ENCODE data around the gene ANKRD65. TPM values are rescaled to one million over a fixed set of nuclear protein-coding genes. Genes with fewer than 3 reads are reported as not detected.
A peak's percentile ranks its signal among the peaks of the same experiment; 100 is the strongest.
"Not testable (repeated sequence)": the region's sequence is repeated elsewhere in the genome, so short reads cannot be mapped to it uniquely, and the experiment has no call there.

ANKRD65 gene
- total RNA-seq, 1 donor from 2014 or later, result 0.26 TPM

GRCh38 chr1:1397839-1398523, 23.1 kb downstream of the ANKRD65 start:
- DNase-seq (ENCODE audit: low read depth in 2 of 2), result peak in 1 of 2 donors; percentile 47

DNA sequence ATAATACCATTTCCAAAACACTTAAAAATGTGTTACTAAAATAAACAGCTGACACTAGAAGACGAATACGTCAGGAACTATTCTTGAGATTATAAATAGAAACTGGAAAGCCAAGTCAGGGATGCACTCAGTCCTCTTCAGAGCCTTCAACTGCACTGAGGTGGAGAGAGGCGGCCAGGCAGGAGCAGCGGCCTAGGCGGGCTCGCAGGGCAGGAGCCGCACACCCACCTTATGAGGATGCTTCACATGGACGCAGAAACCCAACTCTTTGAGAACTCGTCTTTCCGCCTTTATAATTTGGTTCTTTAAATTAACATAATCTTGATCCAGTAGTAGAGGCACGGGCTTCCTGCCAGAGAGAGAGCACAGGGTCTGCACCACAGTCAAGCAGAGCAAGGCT, 25.9 kb downstream of the ANKRD65 start:
- DNase-seq (ENCODE audit: low read depth in 2 of 2), result no peak

DNA sequence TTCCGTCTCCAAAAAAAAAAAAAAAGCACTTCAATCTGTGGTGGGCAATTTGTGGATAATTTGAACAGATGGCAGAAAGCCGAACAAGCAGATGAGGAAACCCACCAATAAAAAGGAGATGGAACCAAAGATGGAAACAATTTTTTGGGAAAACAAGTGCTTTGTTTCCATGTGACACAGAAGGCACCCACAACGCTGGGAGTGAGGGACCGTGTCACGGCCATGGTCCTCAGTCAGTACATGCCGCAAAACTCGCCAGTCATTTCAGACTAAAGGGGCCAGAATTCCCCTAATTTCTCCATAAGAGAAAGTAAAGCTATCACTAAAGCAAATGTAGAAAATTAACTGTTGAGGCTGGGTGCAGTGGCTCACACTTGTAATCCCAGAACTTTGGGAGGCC, 27.0 kb downstream of the ANKRD65 start:
- DNase-seq (ENCODE audit: low read depth in 2 of 2), result no peak

GRCh38 chr1:1393428-1393827, 27.6 kb downstream of the ANKRD65 start:
- no peak for DNase-seq (ENCODE audit: low read depth in 2 of 2)

GRCh38 chr1:1393014-1393413, 28.1 kb downstream of the ANKRD65 start:
- DNase-seq (ENCODE audit: low read depth in 2 of 2), result no peak

DNA sequence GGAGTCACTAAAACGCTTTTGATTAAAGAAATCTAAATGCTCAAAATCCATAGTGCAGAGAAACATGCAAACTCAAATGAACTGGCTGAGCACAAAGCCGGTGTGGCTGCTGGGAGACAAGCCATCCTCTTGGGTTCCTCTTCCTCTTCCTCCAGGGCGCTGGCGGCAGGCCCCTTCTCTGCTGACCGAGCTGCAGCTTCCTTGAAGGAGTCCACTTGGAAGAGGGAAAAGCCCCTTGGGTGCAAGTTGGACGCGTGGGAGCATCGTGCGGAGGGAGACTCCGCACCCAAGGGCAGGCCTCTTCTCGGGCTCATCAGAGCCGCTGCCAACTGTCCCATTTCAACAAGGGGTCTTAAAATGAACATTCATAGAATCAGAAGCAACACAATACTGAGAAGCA, 29.9 kb downstream of the ANKRD65 start:
- DNase-seq (ENCODE audit: low read depth in 2 of 2), result no peak

GRCh38 chr1:1390675-1391074, 30.4 kb downstream of the ANKRD65 start:
- no peak for DNase-seq (ENCODE audit: low read depth in 2 of 2)

GRCh38 chr1:1388078-1388472, 33.0 kb downstream of the ANKRD65 start:
- DNase-seq (ENCODE audit: low read depth in 2 of 2), result no peak

- no peak for DNase-seq (ENCODE audit: low read depth in 2 of 2)
Observed at GRCh38 chr1:1387098-1388077, 33.7 kb downstream of the ANKRD65 start.

- DNase-seq (ENCODE audit: low read depth in 2 of 2), result no peak
Observed at GRCh38 chr1:1385931-1386330, 35.1 kb downstream of the ANKRD65 start.

GRCh38 chr1:1385339-1385738, 35.7 kb downstream of the ANKRD65 start:
- not testable (repeated sequence) for DNase-seq (ENCODE audit: low read depth in 2 of 2)

- no peak for DNase-seq (ENCODE audit: low read depth in 2 of 2)
Observed at GRCh38 chr1:1381294-1381693, 39.8 kb downstream of the ANKRD65 start.

DNA sequence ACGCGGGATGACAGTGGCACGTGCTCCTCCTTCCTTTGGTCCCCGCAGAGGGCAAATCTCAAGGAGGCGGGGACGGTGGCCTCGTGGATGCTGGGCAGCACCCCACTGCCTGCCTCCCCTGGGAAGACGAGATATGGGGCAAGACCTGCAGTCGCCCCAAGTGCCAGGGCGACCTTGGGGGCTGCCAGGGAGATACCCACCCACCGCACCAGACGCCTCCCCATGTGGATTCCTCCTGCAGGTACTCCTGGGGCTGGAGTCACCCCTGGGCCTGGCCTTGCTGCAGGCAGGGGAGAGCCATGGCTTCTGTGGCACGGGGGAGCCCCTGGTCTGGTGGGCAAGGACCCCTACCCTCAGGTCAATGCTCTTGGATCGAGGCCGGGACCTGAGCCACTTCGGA, 40.2 kb downstream of the ANKRD65 start:
- no peak for DNase-seq (ENCODE audit: low read depth in 2 of 2)

GRCh38 chr1:1377540-1378205, 43.4 kb downstream of the ANKRD65 start:
- no peak for DNase-seq (ENCODE audit: low read depth in 2 of 2)

DNA sequence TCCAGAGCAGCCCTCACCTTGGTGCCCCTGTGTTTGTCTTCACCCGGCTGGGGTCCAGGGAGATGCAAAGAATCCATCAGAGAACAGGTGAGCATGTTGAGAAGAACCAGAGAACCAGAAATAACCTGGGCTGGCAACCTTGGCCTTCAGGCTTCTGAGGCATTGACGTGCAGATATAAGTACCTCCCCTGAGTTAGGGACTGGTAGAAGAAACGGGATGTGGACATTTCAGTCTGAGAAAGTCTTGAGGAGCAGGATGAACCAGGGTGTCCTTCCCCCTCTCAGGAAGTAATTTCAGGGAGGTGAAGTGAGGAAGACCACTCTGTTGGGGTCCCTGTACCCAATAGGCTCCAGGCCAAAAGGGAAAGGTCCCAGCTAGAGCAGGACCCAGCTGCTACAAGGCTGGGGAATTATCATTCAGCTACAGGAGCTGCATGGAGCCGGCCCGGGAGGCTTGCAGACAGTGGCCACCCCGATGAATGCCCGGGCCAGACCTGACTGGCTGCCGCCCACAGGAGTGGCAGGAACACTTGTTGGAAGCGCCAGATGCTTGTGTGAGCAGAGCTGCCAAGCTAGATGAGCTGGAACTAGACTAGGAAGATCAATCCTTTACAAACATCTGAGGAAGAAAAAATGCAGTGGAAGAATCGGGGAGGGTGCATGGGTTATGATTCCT, 44.4 kb downstream of the ANKRD65 start:
- DNase-seq (ENCODE audit: low read depth in 2 of 2), result no peak

GRCh38 chr1:1374929-1375662, 46.0 kb downstream of the ANKRD65 start, which contains the start of gene AURKAIP1:
AURKAIP1 (minus strand) TSS chr1:1375207; CDS start chr1:1374756, 451 bp downstream.
- peak; percentile 99 to 100 for DNase-seq (ENCODE audit: low read depth in 2 of 2)

- peak in 1 of 2 donors; percentile 32 for DNase-seq (ENCODE audit: low read depth in 2 of 2)
Observed at GRCh38 chr1:1374589-1374928, 46.5 kb downstream of the ANKRD65 start.

GRCh38 chr1:1373815-1374588, 47.1 kb downstream of the ANKRD65 start:
- no peak for DNase-seq (ENCODE audit: low read depth in 2 of 2)

GRCh38 chr1:1373051-1373814, 47.8 kb downstream of the ANKRD65 start:
- DNase-seq (ENCODE audit: low read depth in 2 of 2), result no peak
